ENCODE measurements around the gene DACH1.

DACH1 gene

GRCh38 chr13:71874458-71874857 lies 7.5 kb upstream of the DACH1 start (continued):
- TF ChIP-seq REST (tag by site-specific recombination; IDR thresholded peaks at IDR 0.05): no peak
- TF ChIP-seq ZNF211 (tag by site-specific recombination; IDR thresholded peaks at IDR 0.05; ENCODE audit: low read depth): no peak
- no peak for TF ChIP-seq ZNF514 (tag by site-specific recombination; IDR thresholded peaks at IDR 0.05)
- TF ChIP-seq PRDM2 (tag by site-specific recombination; IDR thresholded peaks at IDR 0.05; ENCODE audit: borderline replicate concordance): no peak
- TF ChIP-seq ZBTB17 (tag by site-specific recombination; IDR thresholded peaks at IDR 0.05): 0 out of 2 replicates have a peak, but pooled peaks have one; percentile 23
- no peak for TF ChIP-seq ZNF473 (tag by site-specific recombination; IDR thresholded peaks at IDR 0.05)
- no peak for TF ChIP-seq TCF7L2 (IDR thresholded peaks at IDR 0.05; ENCODE audit: borderline replicate concordance, low read depth, low read length)
- no peak for TF ChIP-seq ZNF148 (tag by site-specific recombination; IDR thresholded peaks at IDR 0.05; ENCODE audit: borderline replicate concordance)
- TF ChIP-seq ZBTB26 (tag by site-specific recombination; optimal IDR thresholded peaks at IDR 0.05): no peak
- TF ChIP-seq HOXC10 (CRISPR knock-in tag; IDR thresholded peaks at IDR 0.05): no peak
- no peak for TF ChIP-seq ZNF510 (tag by site-specific recombination; IDR thresholded peaks at IDR 0.05; ENCODE audit: insufficient replicate concordance)
- no peak for TF ChIP-seq ZNF555 (tag by site-specific recombination; conservative IDR thresholded peaks at IDR 0.05)
- no peak for TF ChIP-seq ZNF398 (tag by site-specific recombination; IDR thresholded peaks at IDR 0.05)
- no peak for TF ChIP-seq ZNF311 (tag by site-specific recombination; IDR thresholded peaks at IDR 0.05; ENCODE audit: borderline replicate concordance)
- no peak for TF ChIP-seq ZNF2 (tag by site-specific recombination; IDR thresholded peaks at IDR 0.05)
- no peak for TF ChIP-seq BCL11A (tag by site-specific recombination; IDR thresholded peaks at IDR 0.05; ENCODE audit: low read depth)
- peak; percentile 59 for TF ChIP-seq ZNF596 (tag by site-specific recombination; IDR thresholded peaks at IDR 0.05)
- TF ChIP-seq ZNF558 (tag by site-specific recombination; IDR thresholded peaks at IDR 0.05): no peak
- TF ChIP-seq ZBTB6 (tag by site-specific recombination; IDR thresholded peaks at IDR 0.05): no peak
- TF ChIP-seq ZNF837 (tag by site-specific recombination; IDR thresholded peaks at IDR 0.05): no peak
- TF ChIP-seq ZBTB8A (tag by site-specific recombination; IDR thresholded peaks at IDR 0.05): no peak
- TF ChIP-seq HOXA7 (CRISPR knock-in tag; IDR thresholded peaks at IDR 0.05; ENCODE audit: borderline replicate concordance): no peak
- no peak for TF ChIP-seq KLF9 (tag by site-specific recombination; IDR thresholded peaks at IDR 0.05; ENCODE audit: low read depth)
- no peak for TF ChIP-seq ZBTB7A (tag by site-specific recombination; IDR thresholded peaks at IDR 0.05; ENCODE audit: low read depth)
- no peak for TF ChIP-seq ZNF433 (tag by site-specific recombination; IDR thresholded peaks at IDR 0.05; ENCODE audit: low read depth)
